Ovary (tissue), 3 donors: ENCODE measurements around the gene NCAN.

Experiments
- POLR2A ChIP-seq: fragments of 450-650 bp; IDR thresholded peaks from one replicate; pipeline ENCODE4 v1.6.1; 2017; ENCODE audit warnings: antibody characterized with exemption, mild to moderate bottlenecking, moderate library complexity
- TF ChIP-seq, protein P1 (sequence below), 3 donors: fragments of 450-650 bp in 2 of 3; fragments of 200-600 bp in 1 of 3; IDR thresholded peaks; one replicate each; pipeline versions ENCODE4 v1.5.1 to v1.8.0; 2016 to 2022; ENCODE audit warnings: antibody characterized with exemption in 3 of 3, mild to moderate bottlenecking in 1 of 3
- donor health status: DM: no; HTN: no; CAD: no.

DNA sequence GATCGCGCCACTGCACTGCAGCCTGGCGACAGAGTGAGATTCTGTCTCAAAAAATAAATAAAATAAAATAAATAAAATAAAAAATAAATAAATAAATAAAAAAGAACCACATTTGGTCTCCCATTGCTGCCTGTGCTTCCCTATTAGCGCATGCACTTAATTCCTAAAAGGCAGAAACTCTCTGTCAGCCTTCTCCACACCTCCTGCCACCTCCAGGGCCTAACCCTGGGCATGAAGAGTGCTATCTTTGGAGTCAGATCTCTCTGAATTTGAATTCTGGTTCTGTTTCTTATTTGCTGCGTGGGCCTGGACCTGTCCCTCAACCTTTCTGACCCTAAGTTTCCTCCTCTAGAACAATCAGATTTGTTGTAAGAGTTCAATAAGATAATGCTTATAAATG lies 11.3 kb downstream of the NCAN start:
- TF ChIP-seq, protein P1, sequence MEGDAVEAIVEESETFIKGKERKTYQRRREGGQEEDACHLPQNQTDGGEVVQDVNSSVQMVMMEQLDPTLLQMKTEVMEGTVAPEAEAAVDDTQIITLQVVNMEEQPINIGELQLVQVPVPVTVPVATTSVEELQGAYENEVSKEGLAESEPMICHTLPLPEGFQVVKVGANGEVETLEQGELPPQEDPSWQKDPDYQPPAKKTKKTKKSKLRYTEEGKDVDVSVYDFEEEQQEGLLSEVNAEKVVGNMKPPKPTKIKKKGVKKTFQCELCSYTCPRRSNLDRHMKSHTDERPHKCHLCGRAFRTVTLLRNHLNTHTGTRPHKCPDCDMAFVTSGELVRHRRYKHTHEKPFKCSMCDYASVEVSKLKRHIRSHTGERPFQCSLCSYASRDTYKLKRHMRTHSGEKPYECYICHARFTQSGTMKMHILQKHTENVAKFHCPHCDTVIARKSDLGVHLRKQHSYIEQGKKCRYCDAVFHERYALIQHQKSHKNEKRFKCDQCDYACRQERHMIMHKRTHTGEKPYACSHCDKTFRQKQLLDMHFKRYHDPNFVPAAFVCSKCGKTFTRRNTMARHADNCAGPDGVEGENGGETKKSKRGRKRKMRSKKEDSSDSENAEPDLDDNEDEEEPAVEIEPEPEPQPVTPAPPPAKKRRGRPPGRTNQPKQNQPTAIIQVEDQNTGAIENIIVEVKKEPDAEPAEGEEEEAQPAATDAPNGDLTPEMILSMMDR (IDR thresholded peaks at IDR 0.05), result no peak
- no peak for TF ChIP-seq POLR2A
